Esophagus squamous epithelium (tissue), 5 donors: ENCODE results near the gene MUS81. TPM values are rescaled to one million over a fixed set of nuclear protein-coding genes. Genes with fewer than 3 reads are reported as not detected.

Experiments used
- DNase-seq: peaks from one replicate; lab custom pipeline; 2025; lab: John Stamatoyannopoulos, UW
- H3K27ac ChIP-seq, 4 donors: fragments of 200-600 bp; sonication (generic); one replicate each; pipeline ENCODE4 v1.5.1; 2016 to 2019; ENCODE audit warnings: mild to moderate bottlenecking in 1 of 4
- H3K27me3 ChIP-seq, 4 donors: fragments of 200-600 bp; sonication (generic); 1 replicate in 3 of 4; 2 replicates in 1 of 4; pipeline versions ENCODE4 v1.5.1 to v1.6.0; 2017 to 2021; ENCODE audit warnings: antibody characterized with exemption in 1 of 4
- H3K36me3 ChIP-seq, 3 donors: fragments of 200-600 bp; sonication (generic); one replicate each; pipeline ENCODE4 v1.5.1; 2016 to 2019
- H3K4me1 ChIP-seq, 3 donors: fragments of 200-600 bp; sonication (generic); one replicate each; pipeline ENCODE4 v1.5.1; 2017 to 2019
- H3K4me3 ChIP-seq, 4 donors: fragments of 200-600 bp; sonication (generic); 1 replicate in 3 of 4; 2 replicates in 1 of 4; pipeline ENCODE4 v1.5.1; 2016 to 2019; ENCODE audit warnings: mild to moderate bottlenecking in 2 of 4, moderate library complexity in 1 of 4
- H3K9me3 ChIP-seq, 3 donors: fragments of 200-600 bp; sonication (generic); one replicate each; pipeline ENCODE4 v1.5.1; 2016 to 2019
- POLR2A ChIP-seq, 4 donors: fragments of 450-650 bp; IDR thresholded peaks; one replicate each; pipeline ENCODE4 v1.6.1; 2017; ENCODE audit warnings: antibody characterized with exemption in 4 of 4, mild to moderate bottlenecking in 4 of 4, moderate library complexity in 3 of 4
- WGBS, 2 donors: methylation state at CpG; one replicate each; pipeline ENCODE4 v1.1.5; 2018; 5-methylcytosine and 5-hydroxymethylcytosine counted together
- intact Hi-C: fragments of 100-400 bp; cut with DNase I; formaldehyde crosslinking; loops from one replicate; pipeline ENCODE4 v1.15.0; 2022
- total RNA-seq, 4 donors: library from RNA; depleted of rRNA; stranded (reverse); fragments of >200 nt; gene quantifications; one replicate each; pipeline ENCODE4 v1.1.0, GENCODE V29; 2016
- TF ChIP-seq, protein P1 (sequence below), 6 experiments: fragments of 450-650 bp in 4 of 6; fragments of 200-600 bp in 2 of 6; sonication (generic) in 2 of 6; IDR thresholded peaks; one replicate each; pipeline ENCODE4 v1.5.1; 2016 to 2019; ENCODE audit warnings: antibody characterized with exemption in 6 of 6, mild to moderate bottlenecking in 4 of 6, moderate library complexity in 4 of 6
- donor health status: DM: yes; HTN: yes; CAD: no.

The MUS81 gene
- total RNA-seq, 4 donors from 2014 or later = 17.6 to 36.2 (median 31.1) TPM

DNA sequence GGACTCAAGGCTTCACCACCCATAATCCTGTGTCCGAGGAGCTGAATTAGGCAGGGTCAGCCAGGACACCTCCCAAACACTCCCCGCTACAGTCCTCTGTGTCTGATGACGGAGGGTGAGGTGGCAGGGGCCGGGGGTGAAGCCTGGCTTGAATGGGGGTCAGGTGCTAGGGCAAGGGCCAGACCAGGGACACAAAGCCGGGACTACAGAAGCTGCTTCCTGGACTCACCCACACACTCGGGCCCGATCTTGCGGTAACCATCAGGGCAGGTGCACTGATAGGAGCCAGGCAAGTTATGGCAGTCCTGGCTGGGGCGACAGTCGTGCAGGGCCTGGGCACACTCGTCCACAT, 10.1 kb downstream of the MUS81 start:
- WGBS, 2 donors = 71 to 100% methylated on average over 1 to 8 of the region's 11 CpGs
- intact Hi-C loops = no loop called here
- Histone ChIP-seq H3K36me3 (peaks cover 7 to 31% (median 7%) of the 10 kb centered on the region in 3 donors), H3K4me3 (no peak overlapping the region), H3K4me1 (peaks cover 16 to 51% (median 18%) of the 10 kb centered on the region in 3 donors), H3K9me3 (no peaks in the 10 kb centered on the region), H3K27ac (peak overlapping the region in 2 of 4 donors; percentile 92 to 95), H3K27me3 (no peaks in the 10 kb centered on the region)
- no peak for TF ChIP-seq POLR2A (IDR thresholded peaks at IDR 0.05)
- DNase-seq = no peak

DNA sequence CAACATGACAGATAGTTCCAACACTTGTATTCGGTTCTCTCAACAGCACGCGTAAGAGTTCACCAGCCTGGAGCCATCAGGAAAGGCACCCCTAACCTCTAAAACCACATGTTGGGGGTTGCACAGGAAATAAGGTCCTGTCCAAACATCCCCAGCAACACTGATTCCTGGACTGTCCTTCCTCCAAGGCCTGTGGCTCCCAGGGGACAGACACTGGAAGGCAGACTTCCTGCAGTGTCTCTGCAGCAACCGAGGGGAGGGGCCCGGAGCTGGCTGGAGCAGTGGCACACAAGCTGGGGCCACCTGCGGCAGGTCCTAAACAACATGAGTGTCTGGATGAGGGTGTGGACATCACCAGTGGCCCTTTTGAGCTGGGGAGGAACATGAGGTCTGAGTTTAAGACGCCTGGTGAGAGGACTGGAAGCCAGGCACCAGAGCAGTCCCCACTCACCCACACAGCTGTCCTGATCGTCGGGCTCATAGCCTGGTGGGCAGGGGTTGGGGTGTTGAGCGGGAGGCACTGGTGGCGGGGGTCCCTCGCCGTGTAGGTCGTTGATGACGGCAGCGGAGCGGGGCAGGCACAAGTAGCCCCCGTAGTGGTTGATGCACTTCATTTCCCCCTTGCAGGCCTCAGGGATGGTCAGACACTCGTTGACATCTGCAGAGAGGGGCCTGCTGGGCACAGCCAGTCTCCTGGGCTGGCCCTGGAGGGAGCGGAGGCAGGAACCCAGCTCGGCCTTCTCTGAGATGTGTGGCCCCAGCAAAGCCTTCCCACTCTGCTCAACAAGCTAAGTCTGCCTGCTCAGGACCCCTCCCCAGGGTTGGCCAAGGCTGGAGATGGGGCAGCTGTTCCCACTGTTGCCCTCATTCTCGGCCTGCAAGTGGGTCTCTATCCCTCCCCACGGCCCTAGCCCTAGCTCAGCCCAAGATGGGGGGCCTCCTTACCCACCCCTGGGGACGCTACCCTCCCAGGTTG, 10.8 kb downstream of the MUS81 start:
- Histone ChIP-seq H3K4me3 (peak overlapping the region in 3 of 4 donors; percentile 59 to 73 (median 63)), H3K4me1 (peaks cover 16 to 51% (median 18%) of the 10 kb centered on the region in 3 donors), H3K27me3 (no peaks in the 10 kb centered on the region), H3K36me3 (peaks cover under 1 to 24% (median under 1%) of the 10 kb centered on the region in 3 donors), H3K9me3 (no peaks in the 10 kb centered on the region), H3K27ac (peak overlapping the region; percentile 81 to 95 (median 87))
- no peak for TF ChIP-seq POLR2A (IDR thresholded peaks at IDR 0.05)
- TF ChIP-seq, protein P1, sequence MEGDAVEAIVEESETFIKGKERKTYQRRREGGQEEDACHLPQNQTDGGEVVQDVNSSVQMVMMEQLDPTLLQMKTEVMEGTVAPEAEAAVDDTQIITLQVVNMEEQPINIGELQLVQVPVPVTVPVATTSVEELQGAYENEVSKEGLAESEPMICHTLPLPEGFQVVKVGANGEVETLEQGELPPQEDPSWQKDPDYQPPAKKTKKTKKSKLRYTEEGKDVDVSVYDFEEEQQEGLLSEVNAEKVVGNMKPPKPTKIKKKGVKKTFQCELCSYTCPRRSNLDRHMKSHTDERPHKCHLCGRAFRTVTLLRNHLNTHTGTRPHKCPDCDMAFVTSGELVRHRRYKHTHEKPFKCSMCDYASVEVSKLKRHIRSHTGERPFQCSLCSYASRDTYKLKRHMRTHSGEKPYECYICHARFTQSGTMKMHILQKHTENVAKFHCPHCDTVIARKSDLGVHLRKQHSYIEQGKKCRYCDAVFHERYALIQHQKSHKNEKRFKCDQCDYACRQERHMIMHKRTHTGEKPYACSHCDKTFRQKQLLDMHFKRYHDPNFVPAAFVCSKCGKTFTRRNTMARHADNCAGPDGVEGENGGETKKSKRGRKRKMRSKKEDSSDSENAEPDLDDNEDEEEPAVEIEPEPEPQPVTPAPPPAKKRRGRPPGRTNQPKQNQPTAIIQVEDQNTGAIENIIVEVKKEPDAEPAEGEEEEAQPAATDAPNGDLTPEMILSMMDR (IDR thresholded peaks at IDR 0.05) = no peak
- intact Hi-C loops = no loop called here
- 60% methylated on average over 3 to 17 of the region's 24 CpGs for WGBS, 2 donors
- no peak for DNase-seq

DNA sequence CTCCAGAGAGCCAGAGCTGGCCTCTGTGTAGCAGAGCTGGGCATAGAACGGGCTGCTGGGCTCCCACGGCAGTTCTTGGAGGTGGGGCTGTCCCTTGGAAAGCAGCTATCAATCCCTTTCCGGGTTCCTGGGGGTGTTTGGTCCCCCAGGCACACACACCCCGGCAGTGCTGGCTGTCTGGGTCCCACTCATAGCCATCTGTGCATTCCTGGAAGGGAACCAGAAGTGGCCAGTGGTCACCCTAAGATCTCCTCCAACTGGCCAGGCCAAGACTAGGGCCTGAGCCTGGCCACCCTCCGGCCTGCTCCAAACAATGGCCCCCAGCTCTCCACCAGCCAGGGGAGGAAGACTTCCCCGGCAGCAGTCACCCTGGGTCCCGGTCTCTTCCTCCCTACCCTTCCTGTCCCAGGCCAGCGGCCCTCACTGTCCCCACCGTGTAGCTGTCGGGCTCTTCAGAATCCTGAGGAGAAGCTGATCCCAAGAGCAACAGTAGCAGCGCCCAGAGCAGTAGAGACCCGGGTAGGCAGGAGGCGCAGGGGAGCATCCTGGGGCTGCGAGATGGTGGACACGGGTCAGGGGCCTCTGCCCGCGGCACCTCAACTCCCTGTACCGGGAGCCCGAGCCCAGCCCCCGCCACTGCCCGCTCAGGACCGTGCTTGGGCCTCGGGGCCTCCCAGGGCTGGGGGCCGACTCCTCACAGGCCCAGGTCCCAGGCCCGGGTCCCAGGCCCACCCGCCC, 11.7 kb downstream of the MUS81 start:
- peaks cover 16 to 51% (median 18%) of the 10 kb centered on the region in 3 donors for H3K4me1 ChIP-seq
- intact Hi-C loops = no loop called here
- no peaks in the 10 kb centered on the region for H3K9me3 ChIP-seq
- no peak for TF ChIP-seq POLR2A (IDR thresholded peaks at IDR 0.05)
- TF ChIP-seq, protein P1 (IDR thresholded peaks at IDR 0.05) = no peak
- peaks cover 0 to 14% (median 0%) of the 10 kb centered on the region in 3 donors for H3K36me3 ChIP-seq
- WGBS, 2 donors = 20 to 76% methylated on average over 2 to 5 of the region's 26 CpGs
- H3K27ac ChIP-seq = peak overlapping the region; percentile 81 to 95 (median 87)
- DNase-seq = no peak
- peak overlapping the region; percentile 35 to 73 (median 61) for H3K4me3 ChIP-seq
- H3K27me3 ChIP-seq = no peaks in the 10 kb centered on the region

DNA sequence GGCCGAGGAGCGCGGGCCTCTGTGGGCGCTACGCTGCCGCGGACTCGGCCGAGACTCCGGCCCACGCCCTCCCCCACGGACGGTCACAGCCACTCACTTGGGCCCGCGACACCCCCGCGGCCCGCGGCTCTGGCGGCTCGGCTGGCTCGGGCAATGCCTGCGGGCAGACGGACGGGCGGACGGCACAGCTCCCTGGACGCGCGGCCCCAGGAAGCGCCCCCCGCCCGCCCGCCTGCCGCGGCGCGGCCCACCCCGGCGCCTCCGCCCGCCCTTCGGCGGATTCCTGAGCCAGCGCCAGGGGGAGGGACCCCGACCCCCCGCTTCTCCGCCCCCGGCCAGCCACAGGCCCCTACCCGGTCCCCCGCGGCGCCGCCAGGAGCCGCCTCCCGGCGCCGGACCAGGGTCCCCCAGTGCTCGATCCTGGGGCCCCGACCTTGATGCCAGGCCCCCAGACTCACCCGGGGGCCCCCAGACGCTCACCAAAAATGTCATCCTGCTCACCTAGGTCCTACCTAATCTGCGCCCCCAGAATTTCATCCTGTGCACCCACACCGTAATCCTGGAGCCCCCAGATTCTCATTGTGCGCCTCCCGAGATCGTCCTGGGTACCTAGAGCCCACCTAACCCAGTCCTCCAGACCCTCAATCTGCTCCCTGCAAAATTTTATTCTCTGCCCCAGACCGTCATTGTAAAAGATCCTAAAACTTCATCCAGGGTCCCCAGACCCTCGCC, 12.5 kb downstream of the MUS81 start, which contains the start of gene EFEMP2:
Gene EFEMP2, minus strand, starts transcription at position 215 of the 732 bp plus-strand sequence. CDS start 446 bp downstream, outside the sequence.
- no peak for DNase-seq
- peaks cover 0 to 6% (median 0%) of the 10 kb centered on the region in 3 donors for H3K36me3 ChIP-seq

More for the DNA sequence above, 12.5 kb downstream of the MUS81 start, which contains the start of gene EFEMP2:
- Histone ChIP-seq H3K4me1 (peaks cover 16 to 48% (median 18%) of the 10 kb centered on the region in 3 donors), H3K4me3 (peak within 1 kb of the TSS; percentile 35 to 73 (median 61)), H3K27me3 (no peaks in the 10 kb centered on the region), H3K9me3 (no peaks in the 10 kb centered on the region), H3K27ac (peak within 1 kb of the TSS; percentile 81 to 95 (median 87))
- TF ChIP-seq, protein P1 (IDR thresholded peaks at IDR 0.05) = no peak
- TF ChIP-seq POLR2A (IDR thresholded peaks at IDR 0.05) = no peak
- whole genome bisulfite sequencing, 2 donors = 0 to 1% methylated on average over 5 to 7 of the region's 69 CpGs
- intact Hi-C loops = no loop called here
